AG08396 (cell line): ENCODE data around the gene OR2B2.
"Not testable (repeated sequence)": the region's sequence is repeated elsewhere in the genome, so short reads cannot be mapped to it uniquely, and the experiment has no call there.

ENCODE experiments used
- DNase-seq: peaks from one replicate; pipeline ENCODE4 v3.0.0; 2012; ENCODE audit warnings: low spot score, mixed read lengths

OR2B2 gene

GRCh38 chr6:27911956-27912446 is at the start of gene OR2B2:
OR2B2 (minus strand) TSS chr6:27912396; CDS start chr6:27912319, 77 bp downstream.
- DNase-seq: no peak

- DNase-seq: no peak
Observed at GRCh38 chr6:27957516-27957915, 45.3 kb upstream of the OR2B2 start.

- DNase-seq: no peak
Observed at GRCh38 chr6:27956941-27957340, 44.7 kb upstream of the OR2B2 start, which contains the start of gene OR2B6. OR2B6 (plus strand) TSS chr6:27957241; CDS start chr6:27957241, 0 bp downstream.

- no peak for DNase-seq
Observed at GRCh38 chr6:27951040-27951439, 38.8 kb upstream of the OR2B2 start.

- DNase-seq: no peak
Observed at GRCh38 chr6:27948237-27948636, 36.0 kb upstream of the OR2B2 start.

GRCh38 chr6:27943072-27943471 is 30.9 kb upstream of the OR2B2 start:
- not testable (repeated sequence) for DNase-seq

GRCh38 chr6:27940766-27941165 is 28.6 kb upstream of the OR2B2 start:
- DNase-seq: no peak

- DNase-seq: no peak
Observed at GRCh38 chr6:27931209-27931608, 19.0 kb upstream of the OR2B2 start.

GRCh38 chr6:27929930-27930329 is 17.7 kb upstream of the OR2B2 start:
- DNase-seq: not testable (repeated sequence)

GRCh38 chr6:27928041-27928440 is 15.8 kb upstream of the OR2B2 start:
- not testable (repeated sequence) for DNase-seq

GRCh38 chr6:27924179-27924578 is 12.0 kb upstream of the OR2B2 start:
- no peak for DNase-seq

- no peak for DNase-seq
Observed at GRCh38 chr6:27922949-27923348, 10.8 kb upstream of the OR2B2 start.

- DNase-seq: no peak
Observed at GRCh38 chr6:27908017-27908416, 4.2 kb downstream of the OR2B2 start.

GRCh38 chr6:27902335-27903314 is 9.6 kb downstream of the OR2B2 start:
- DNase-seq: peak; percentile 70

- DNase-seq: no peak
Observed at GRCh38 chr6:27901801-27902200, 10.4 kb downstream of the OR2B2 start.

- not testable (repeated sequence) for DNase-seq
Observed at GRCh38 chr6:27900197-27900596, 12.0 kb downstream of the OR2B2 start.

- DNase-seq: no peak
Observed at GRCh38 chr6:27899543-27899942, 12.7 kb downstream of the OR2B2 start.

GRCh38 chr6:27897580-27898206 is 14.5 kb downstream of the OR2B2 start:
- DNase-seq: no peak

- no peak for DNase-seq
Observed at GRCh38 chr6:27896398-27896796, 15.8 kb downstream of the OR2B2 start.

- DNase-seq: peak; percentile 76
Observed at GRCh38 chr6:27894839-27895762, 17.1 kb downstream of the OR2B2 start.
